Fibroblast of pulmonary artery (primary cell): ENCODE results near the gene KRT5.

Experiments
- DNase-seq: peaks from one replicate; pipeline ENCODE4 v3.0.0-alpha.2; 2010; ENCODE audit warnings: low read depth
- H3K4me3 ChIP-seq: replicated peaks from 2 replicates; pipeline ENCODE4 v1.5.1; 2011; ENCODE audit warnings: low read depth, mild to moderate bottlenecking, control low read depth, low read length, moderate library complexity
- TF ChIP-seq, protein P1 (sequence below): IDR thresholded peaks from 2 replicates; pipeline ENCODE4 v1.5.1; 2011; ENCODE audit warnings: mild to moderate bottlenecking, control low read depth, low read length, inconsistent platforms; ENCODE audit errors: missing control alignments

Gene KRT5

DNA sequence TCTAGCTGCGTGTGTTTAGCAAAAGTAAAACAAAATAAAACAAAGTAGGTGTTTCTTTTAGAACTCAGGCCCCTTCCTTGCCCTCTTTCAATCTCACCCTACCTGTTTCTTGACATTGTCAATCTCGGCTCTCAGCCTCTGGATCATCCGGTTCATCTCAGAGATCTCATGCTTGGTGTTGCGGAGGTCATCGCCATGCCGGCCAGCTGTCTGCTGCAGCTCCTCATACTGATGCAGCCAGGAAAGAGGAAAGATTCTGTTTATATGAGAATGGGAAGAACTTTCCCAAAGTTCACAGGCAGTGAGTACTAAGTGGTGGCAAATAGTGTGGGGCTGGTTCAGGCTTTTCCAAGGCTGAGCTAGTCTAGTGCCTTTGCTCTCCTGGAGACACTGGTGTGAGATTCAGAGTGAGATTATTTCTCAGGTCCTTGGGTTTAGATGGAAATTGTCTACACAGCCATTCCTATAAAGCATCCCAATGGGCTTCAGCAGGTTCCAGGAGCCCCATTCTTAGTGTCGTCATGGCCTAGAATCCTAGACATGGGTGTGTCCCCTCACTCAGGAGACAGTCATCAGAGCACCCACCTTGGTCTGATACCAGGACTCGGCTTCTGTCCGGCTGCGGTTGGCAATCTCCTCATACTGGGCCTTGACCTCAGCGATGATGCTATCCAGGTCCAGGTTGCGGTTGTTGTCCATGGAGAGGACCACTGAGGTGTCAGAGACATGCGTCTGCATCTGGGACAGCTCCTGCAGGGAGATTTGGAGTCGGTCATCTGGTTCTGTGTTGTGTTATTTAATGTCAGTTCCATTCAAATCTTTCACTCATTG lies 3.0 kb downstream of the KRT5 start:
- no peak for DNase-seq
- H3K4me3 ChIP-seq: no peak overlapping the region
- TF ChIP-seq, protein P1, sequence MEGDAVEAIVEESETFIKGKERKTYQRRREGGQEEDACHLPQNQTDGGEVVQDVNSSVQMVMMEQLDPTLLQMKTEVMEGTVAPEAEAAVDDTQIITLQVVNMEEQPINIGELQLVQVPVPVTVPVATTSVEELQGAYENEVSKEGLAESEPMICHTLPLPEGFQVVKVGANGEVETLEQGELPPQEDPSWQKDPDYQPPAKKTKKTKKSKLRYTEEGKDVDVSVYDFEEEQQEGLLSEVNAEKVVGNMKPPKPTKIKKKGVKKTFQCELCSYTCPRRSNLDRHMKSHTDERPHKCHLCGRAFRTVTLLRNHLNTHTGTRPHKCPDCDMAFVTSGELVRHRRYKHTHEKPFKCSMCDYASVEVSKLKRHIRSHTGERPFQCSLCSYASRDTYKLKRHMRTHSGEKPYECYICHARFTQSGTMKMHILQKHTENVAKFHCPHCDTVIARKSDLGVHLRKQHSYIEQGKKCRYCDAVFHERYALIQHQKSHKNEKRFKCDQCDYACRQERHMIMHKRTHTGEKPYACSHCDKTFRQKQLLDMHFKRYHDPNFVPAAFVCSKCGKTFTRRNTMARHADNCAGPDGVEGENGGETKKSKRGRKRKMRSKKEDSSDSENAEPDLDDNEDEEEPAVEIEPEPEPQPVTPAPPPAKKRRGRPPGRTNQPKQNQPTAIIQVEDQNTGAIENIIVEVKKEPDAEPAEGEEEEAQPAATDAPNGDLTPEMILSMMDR: no peak

DNA sequence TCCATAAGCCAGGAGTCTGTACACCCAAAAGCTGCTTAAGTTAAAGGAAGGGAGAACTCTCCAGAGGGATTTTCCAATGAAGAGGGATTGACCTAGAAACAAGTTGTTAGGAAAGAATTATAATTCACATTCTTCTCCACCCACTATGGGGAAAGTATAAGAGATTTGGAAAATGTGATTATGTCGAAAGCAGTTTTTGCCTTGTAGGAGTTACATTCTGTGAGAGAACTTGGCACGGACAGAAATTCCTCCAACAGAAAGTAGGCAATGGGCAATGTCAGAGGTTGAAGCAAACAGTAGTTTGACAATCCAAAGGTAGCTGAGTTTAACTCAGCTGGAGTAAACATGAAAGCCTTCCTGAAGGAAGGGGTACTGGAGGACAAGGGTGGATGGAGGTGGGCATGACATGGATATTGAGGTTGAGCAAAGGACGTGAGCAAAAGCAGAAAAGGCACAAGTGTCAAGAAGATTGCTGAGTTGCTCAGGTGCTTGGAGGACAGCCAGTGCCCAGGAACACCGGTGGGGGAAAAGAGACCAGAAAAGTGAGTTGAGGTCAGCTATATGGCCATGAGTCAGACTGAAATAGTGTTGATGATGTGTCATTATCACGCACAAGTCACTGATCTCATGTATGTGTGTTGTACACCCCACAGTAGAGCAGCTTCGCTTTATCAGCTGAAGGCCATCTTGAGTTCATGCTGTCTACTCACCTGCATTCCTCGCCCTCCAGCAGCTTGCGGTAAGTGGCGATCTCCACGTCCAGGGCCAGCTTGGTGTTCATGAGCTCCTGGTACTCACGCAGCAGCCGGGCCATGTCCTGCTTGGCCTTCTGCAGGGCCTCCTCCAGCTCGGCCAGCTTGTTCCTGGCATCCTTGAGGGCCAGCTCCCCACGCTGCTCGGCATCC lies 4.0 kb downstream of the KRT5 start:
- TF ChIP-seq, protein P1: no peak
- DNase-seq: peak; percentile 53
- no peak overlapping the region for H3K4me3 ChIP-seq

DNA sequence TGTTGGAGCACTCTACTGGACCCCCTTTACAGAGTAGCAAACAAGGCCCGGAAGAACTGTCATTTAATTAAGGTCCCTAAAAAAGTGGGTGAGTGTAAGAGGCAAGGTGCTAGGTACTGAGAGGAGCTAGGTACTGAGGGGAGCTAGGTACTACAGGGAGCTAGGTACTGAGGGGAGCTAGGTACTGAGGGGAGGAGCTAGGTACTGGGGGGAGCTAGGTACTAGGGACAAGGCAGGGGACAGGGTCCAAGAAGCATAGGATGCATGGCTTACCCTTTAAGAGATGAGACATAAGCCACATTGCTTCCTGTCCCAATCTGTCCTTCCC lies 4.9 kb downstream of the KRT5 start:
- no peak overlapping the region for H3K4me3 ChIP-seq
- TF ChIP-seq, protein P1: no peak

DNA sequence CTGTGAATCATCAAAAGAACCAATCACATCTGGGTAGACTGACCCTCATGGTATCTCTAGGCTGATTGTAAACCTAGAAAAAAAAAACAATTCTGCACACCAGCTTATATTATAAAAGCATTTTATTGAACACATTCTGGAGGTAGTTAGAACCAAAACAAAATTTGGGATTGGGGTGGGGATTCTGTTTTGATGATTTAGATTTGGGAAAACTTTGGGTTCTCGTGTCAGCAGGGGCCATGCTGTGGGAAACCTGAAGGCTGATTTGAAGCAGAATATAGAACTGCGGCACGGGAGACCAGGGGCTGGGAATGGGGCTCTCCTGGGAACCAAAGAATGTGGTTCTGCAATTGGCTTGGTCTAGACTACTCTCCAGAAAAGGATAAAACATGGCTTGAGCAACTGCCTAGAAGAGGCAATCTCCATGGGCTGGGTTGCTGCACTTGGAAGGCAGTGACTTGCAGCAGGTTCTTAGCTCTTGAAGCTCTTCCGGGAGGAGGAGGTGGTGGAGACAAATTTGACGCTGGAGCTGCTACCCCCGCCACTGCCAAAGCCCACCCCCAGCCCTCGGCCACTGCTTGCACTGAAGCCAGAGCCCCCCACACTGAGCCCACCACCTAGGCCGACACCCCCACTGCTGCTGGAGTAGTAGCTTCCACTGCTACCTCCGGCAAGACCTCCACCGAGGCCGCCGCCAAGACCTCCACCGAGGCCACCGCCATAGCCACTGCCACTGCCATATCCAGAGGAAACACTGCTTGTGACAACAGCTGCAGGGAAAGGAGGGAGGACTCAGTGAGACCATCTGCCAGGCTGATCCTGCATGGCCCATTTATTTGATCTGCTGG lies 5.5 kb downstream of the KRT5 start:
- DNase-seq: no peak

More for the DNA sequence above, 4.9 kb downstream of the KRT5 start:
- DNase-seq: no peak

DNA sequence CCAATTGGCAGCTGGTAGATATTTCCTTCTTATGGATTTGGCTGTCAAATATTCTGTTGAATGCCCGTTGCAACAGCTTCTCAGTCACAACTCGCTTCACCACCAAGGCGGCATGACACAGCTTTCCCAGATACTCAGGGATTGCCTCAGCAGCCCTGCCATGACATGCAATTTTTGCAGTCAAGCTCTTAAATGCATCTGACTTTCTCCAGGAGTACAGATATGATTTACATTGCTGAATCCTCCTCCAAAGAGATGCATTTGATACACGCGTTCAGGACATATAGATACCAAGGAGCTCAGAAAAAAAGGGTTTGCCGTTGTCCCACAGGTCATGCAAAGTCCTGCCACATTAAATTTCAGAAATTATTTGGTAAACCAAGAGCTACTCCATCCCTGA lies 6.5 kb downstream of the KRT5 start:
- no peak for DNase-seq
- TF ChIP-seq, protein P1: no peak
- H3K4me3 ChIP-seq: no peak overlapping the region

More for the DNA sequence above, 5.5 kb downstream of the KRT5 start:
- H3K4me3 ChIP-seq: no peak overlapping the region
- TF ChIP-seq, protein P1: no peak

DNA sequence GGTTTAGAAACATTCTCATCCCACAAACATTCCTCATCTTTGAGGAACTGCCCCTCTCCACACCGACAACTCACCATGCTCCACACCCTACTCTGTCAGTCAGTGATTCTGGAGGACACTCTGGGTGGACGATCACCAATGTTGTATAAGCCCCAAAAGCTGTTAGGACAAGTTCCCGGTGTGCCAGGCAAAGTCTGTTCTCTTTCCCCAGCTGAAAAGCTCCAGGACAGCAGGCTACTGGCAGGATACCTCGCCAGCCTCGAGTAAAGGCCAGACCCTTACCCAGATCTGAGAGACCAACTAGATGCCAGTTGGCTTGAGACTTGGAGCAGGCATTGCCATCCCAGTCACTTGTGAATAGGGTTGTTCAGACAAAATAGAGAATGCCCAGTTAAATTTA lies 12.0 kb downstream of the KRT5 start:
- no peak overlapping the region for H3K4me3 ChIP-seq
- TF ChIP-seq, protein P1: no peak
- DNase-seq: no peak
